Measurements from ENCODE around the gene GLB1L3. TPM values are rescaled to one million over a fixed set of nuclear protein-coding genes. Genes with fewer than 3 reads are reported as not detected.

Gene GLB1L3
- total RNA-seq, 1 experiment from 2014 or later = not detected

- Histone ChIP-seq H3K36me3 (ENCODE audit: control insufficient read depth, insufficient read depth, low read length) (no peaks in the 10 kb centered on the region), H3K27me3 (replicated peaks; ENCODE audit: control insufficient read depth, insufficient read depth, low read length) (no peaks in the 10 kb centered on the region), H3K4me3 (ENCODE audit: low read depth, low read length) (no peak overlapping the region), H3K4me1 (no peaks in the 10 kb centered on the region), H3K9me3 (no peaks in the 10 kb centered on the region)
- no peaks in the 10 kb centered on the region for H3K27me3 Mint-ChIP-seq (ENCODE audit: insufficient read depth, unreplicated experiment)
- no peak overlapping the region for H3K27ac Mint-ChIP-seq (ENCODE audit: unreplicated experiment)
- DNase-seq = no peak
- no peaks in the 10 kb centered on the region for H3K9me3 Mint-ChIP-seq (ENCODE audit: unreplicated experiment)
- no peaks in the 10 kb centered on the region for H3K36me3 Mint-ChIP-seq (ENCODE audit: insufficient read depth, unreplicated experiment)
- ChIA-PET POLR2A (interaction anchor here (0.6 kb wide), 1 partner anchor 9 kb away, joined by 3 read pairs; no protein-coding TSS in a partner anchor), CTCF (no interaction called here)
- H3K4me3 Mint-ChIP-seq (ENCODE audit: unreplicated experiment) = no peak overlapping the region
- H3K4me1 Mint-ChIP-seq (ENCODE audit: low read depth, unreplicated experiment) = peaks cover 1% of the 10 kb centered on the region
- no peak for TF ChIP-seq CTCF (IDR thresholded peaks at IDR 0.05; ENCODE audit: insufficient read depth in 1 of 2, low read depth in 1 of 2, low read length in 1 of 2, severe bottlenecking in 1 of 2, unreplicated experiment in 1 of 2)
- no TSS peak for BruUV-seq (replicated peaks)
- intact Hi-C loops (cut with micrococcal nuclease; ENCODE audit: unreplicated experiment) = no loop called here
Observed at GRCh38 chr11:134345237-134345550, 69.0 kb downstream of the GLB1L3 start.

GRCh38 chr11:134346101-134346975 lies 70.2 kb downstream of the GLB1L3 start:
- no TSS peak for BruUV-seq (replicated peaks)
- Mint-ChIP-seq H3K4me3 (ENCODE audit: unreplicated experiment) (no peak overlapping the region), H3K36me3 (ENCODE audit: insufficient read depth, unreplicated experiment) (no peaks in the 10 kb centered on the region), H3K27ac (ENCODE audit: unreplicated experiment) (no peak overlapping the region), H3K27me3 (ENCODE audit: insufficient read depth, unreplicated experiment) (no peaks in the 10 kb centered on the region), H3K4me1 (ENCODE audit: low read depth, unreplicated experiment) (no peaks in the 10 kb centered on the region), H3K9me3 (ENCODE audit: unreplicated experiment) (no peaks in the 10 kb centered on the region)
- Histone ChIP-seq H3K27me3 (replicated peaks; ENCODE audit: control insufficient read depth, insufficient read depth, low read length) (no peaks in the 10 kb centered on the region), H3K4me1 (no peaks in the 10 kb centered on the region), H3K9me3 (no peaks in the 10 kb centered on the region), H3K36me3 (ENCODE audit: control insufficient read depth, insufficient read depth, low read length) (no peaks in the 10 kb centered on the region), H3K4me3 (ENCODE audit: low read depth, low read length) (no peak overlapping the region)
- DNase-seq = no peak
- CTCF ChIA-PET = no interaction called here
- intact Hi-C loops (cut with micrococcal nuclease; ENCODE audit: unreplicated experiment) = no loop called here
- POLR2A ChIA-PET = no interaction called here
- TF ChIP-seq CTCF (IDR thresholded peaks at IDR 0.05; ENCODE audit: insufficient read depth in 1 of 2, low read depth in 1 of 2, low read length in 1 of 2, severe bottlenecking in 1 of 2, unreplicated experiment in 1 of 2) = no peak

- intact Hi-C loops (cut with micrococcal nuclease; ENCODE audit: unreplicated experiment) = no loop called here
- H3K4me1 ChIP-seq = no peaks in the 10 kb centered on the region
- BruUV-seq (replicated peaks) = no TSS peak
- no peaks in the 10 kb centered on the region for H3K9me3 ChIP-seq
- Mint-ChIP-seq H3K36me3 (ENCODE audit: insufficient read depth, unreplicated experiment) (no peaks in the 10 kb centered on the region), H3K27ac (ENCODE audit: unreplicated experiment) (no peak overlapping the region), H3K4me1 (ENCODE audit: low read depth, unreplicated experiment) (no peaks in the 10 kb centered on the region), H3K4me3 (ENCODE audit: unreplicated experiment) (no peak overlapping the region), H3K27me3 (ENCODE audit: insufficient read depth, unreplicated experiment) (no peaks in the 10 kb centered on the region), H3K9me3 (ENCODE audit: unreplicated experiment) (no peaks in the 10 kb centered on the region)
- no peak overlapping the region for H3K4me3 ChIP-seq (ENCODE audit: low read depth, low read length)
- TF ChIP-seq CTCF (IDR thresholded peaks at IDR 0.05; ENCODE audit: insufficient read depth in 1 of 2, low read depth in 1 of 2, low read length in 1 of 2, severe bottlenecking in 1 of 2, unreplicated experiment in 1 of 2) = no peak
- no peaks in the 10 kb centered on the region for H3K36me3 ChIP-seq (ENCODE audit: control insufficient read depth, insufficient read depth, low read length)
- no peaks in the 10 kb centered on the region for H3K27me3 ChIP-seq (replicated peaks; ENCODE audit: control insufficient read depth, insufficient read depth, low read length)
- ChIA-PET CTCF (no interaction called here), POLR2A (no interaction called here)
- no peak for DNase-seq
Observed at GRCh38 chr11:134346976-134347350, 70.8 kb downstream of the GLB1L3 start.

Measured in Caco-2 (cell line).